ENCODE results near the gene MALRD1. TPM values are rescaled to one million over a fixed set of nuclear protein-coding genes. Genes with fewer than 3 reads are reported as not detected.

The MALRD1 gene
- total and polyA plus RNA-seq, 3 donors from 2014 or later: 3.3 to 26.7 (median 19.3) TPM

- Histone ChIP-seq H3K36me3 (ENCODE audit: low read depth, missing control alignments) (no peaks in the 10 kb centered on the region), H3K27ac (no peak overlapping the region), H3K27me3 (no peaks in the 10 kb centered on the region), H3K4me3 (no peak overlapping the region), H3K4me1 (no peaks in the 10 kb centered on the region), H3K9me3 (no peaks in the 10 kb centered on the region)
- TF ChIP-seq, protein P1, sequence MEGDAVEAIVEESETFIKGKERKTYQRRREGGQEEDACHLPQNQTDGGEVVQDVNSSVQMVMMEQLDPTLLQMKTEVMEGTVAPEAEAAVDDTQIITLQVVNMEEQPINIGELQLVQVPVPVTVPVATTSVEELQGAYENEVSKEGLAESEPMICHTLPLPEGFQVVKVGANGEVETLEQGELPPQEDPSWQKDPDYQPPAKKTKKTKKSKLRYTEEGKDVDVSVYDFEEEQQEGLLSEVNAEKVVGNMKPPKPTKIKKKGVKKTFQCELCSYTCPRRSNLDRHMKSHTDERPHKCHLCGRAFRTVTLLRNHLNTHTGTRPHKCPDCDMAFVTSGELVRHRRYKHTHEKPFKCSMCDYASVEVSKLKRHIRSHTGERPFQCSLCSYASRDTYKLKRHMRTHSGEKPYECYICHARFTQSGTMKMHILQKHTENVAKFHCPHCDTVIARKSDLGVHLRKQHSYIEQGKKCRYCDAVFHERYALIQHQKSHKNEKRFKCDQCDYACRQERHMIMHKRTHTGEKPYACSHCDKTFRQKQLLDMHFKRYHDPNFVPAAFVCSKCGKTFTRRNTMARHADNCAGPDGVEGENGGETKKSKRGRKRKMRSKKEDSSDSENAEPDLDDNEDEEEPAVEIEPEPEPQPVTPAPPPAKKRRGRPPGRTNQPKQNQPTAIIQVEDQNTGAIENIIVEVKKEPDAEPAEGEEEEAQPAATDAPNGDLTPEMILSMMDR (IDR thresholded peaks at IDR 0.05): no peak
- 81 to 84% methylated on average over 5 of the region's 5 CpGs for WGBS, 2 donors
- no peak for DNase-seq
- intact Hi-C loops (cut with DNase I; ENCODE audit: low total_unique reads): no loop called here
Observed at GRCh38 chr10:19204246-19204917, 155.8 kb downstream of the MALRD1 start.

- intact Hi-C loops (cut with DNase I; ENCODE audit: low total_unique reads): no loop called here
- H3K27ac ChIP-seq: no peak overlapping the region
- no peaks in the 10 kb centered on the region for H3K4me1 ChIP-seq
- no peak for DNase-seq
- H3K4me3 ChIP-seq: no peak overlapping the region
- 82 to 83% methylated on average over 3 of the region's 3 CpGs for WGBS, 2 donors
- TF ChIP-seq POLR2A (IDR thresholded peaks at IDR 0.05): no peak
- TF ChIP-seq, protein P1 (IDR thresholded peaks at IDR 0.05): no peak
- no peaks in the 10 kb centered on the region for H3K27me3 ChIP-seq
- no peaks in the 10 kb centered on the region for H3K36me3 ChIP-seq (ENCODE audit: low read depth, missing control alignments)
- H3K9me3 ChIP-seq: no peaks in the 10 kb centered on the region
Observed at GRCh38 chr10:19209319-19209718, 160.7 kb downstream of the MALRD1 start.

DNA sequence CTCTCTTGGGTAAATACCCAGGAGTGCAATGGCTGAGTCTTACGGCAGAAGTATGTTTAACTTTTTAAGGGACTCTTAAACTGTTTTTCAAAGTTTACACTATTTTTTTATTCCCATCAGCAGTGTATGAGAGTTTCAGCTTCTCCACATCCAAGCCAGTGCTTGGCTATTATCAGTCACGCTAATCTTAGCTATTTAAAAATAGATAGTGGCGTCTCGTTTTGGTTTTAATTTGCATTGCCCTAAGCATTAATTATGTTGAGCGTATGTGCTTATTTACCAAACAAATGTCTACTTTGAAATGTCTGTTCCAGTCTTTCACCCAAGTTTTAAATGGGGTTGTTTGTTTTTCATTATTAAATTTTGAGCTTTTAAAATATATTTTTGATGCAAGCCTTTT, 164.0 kb downstream of the MALRD1 start:
- no peaks in the 10 kb centered on the region for H3K27me3 ChIP-seq
- intact Hi-C loops (cut with DNase I; ENCODE audit: low total_unique reads): no loop called here
- 49 to 50% methylated on average over 5 of the region's 5 CpGs for WGBS, 2 donors
- no peak overlapping the region for H3K4me3 ChIP-seq
- H3K36me3 ChIP-seq (ENCODE audit: low read depth, missing control alignments): no peaks in the 10 kb centered on the region
- H3K9me3 ChIP-seq: no peaks in the 10 kb centered on the region
- H3K4me1 ChIP-seq: no peaks in the 10 kb centered on the region
- H3K27ac ChIP-seq: no peak overlapping the region
- no peak for DNase-seq
- TF ChIP-seq, protein P1 (IDR thresholded peaks at IDR 0.05): no peak
- no peak for TF ChIP-seq POLR2A (IDR thresholded peaks at IDR 0.05)

GRCh38 chr10:19221216-19221615, 172.6 kb downstream of the MALRD1 start:
- intact Hi-C loops (cut with DNase I; ENCODE audit: low total_unique reads): no loop called here

More at GRCh38 chr10:19221216-19221615, 172.6 kb downstream of the MALRD1 start:
- Histone ChIP-seq H3K4me3 (no peak overlapping the region), H3K9me3 (no peaks in the 10 kb centered on the region), H3K27ac (no peak overlapping the region), H3K36me3 (ENCODE audit: low read depth, missing control alignments) (no peaks in the 10 kb centered on the region), H3K27me3 (no peaks in the 10 kb centered on the region), H3K4me1 (no peaks in the 10 kb centered on the region)
- TF ChIP-seq, protein P1 (IDR thresholded peaks at IDR 0.05): no peak
- TF ChIP-seq POLR2A (IDR thresholded peaks at IDR 0.05): no peak
- WGBS, 2 donors: 89 to 92% methylated on average over 3 of the region's 3 CpGs
- DNase-seq: no peak
